Kidney (tissue), 14 donors: ENCODE data around the gene UBAC2. TPM values are rescaled to one million over a fixed set of nuclear protein-coding genes. Genes with fewer than 3 reads are reported as not detected.

Experiments used
- DNase-seq, 5 donors: peaks; one replicate each; pipeline ENCODE4 v3.0.0-alpha.2; 2013 to 2020
- FAIRE-seq: peaks from 2 replicates; lab custom pipeline; 2012; peaks lifted over from hg19 to GRCh38; lab: Jason Lieb, UNC
- H3K27ac ChIP-seq, 2 donors: one replicate each; pipeline ENCODE4 v1.7.0; 2013; ENCODE audit warnings: low read depth in 2 of 2, low read length in 2 of 2, inconsistent platforms in 1 of 2
- H3K27me3 ChIP-seq: one replicate; pipeline ENCODE4 v1.7.1; 2013; ENCODE audit warnings: low read length, inconsistent platforms; ENCODE audit not compliant: control insufficient read depth, insufficient read depth
- H3K36me3 ChIP-seq, 3 donors: one replicate each; pipeline versions ENCODE4 v1.7.0 to v1.7.1; 2013; ENCODE audit warnings: low read length in 3 of 3, control low read depth in 1 of 3, inconsistent platforms in 1 of 3; ENCODE audit not compliant: insufficient read depth in 3 of 3, control insufficient read depth in 2 of 3
- H3K4me1 ChIP-seq, 3 donors: one replicate each; pipeline versions ENCODE4 v1.7.0 to v1.7.1; 2013; ENCODE audit warnings: low read length in 3 of 3, inconsistent platforms in 1 of 3, low read depth in 1 of 3; ENCODE audit not compliant: control insufficient read depth in 2 of 3, insufficient read depth in 2 of 3
- H3K4me3 ChIP-seq, 3 donors: one replicate each; pipeline versions ENCODE4 v1.7.0 to v1.8.1; 2013; ENCODE audit warnings: low read length in 3 of 3, control low read depth in 1 of 3, inconsistent platforms in 1 of 3
- H3K9ac ChIP-seq, 3 donors: one replicate each; pipeline versions ENCODE4 v1.7.0 to v1.7.1; 2013; ENCODE audit warnings: low read length in 3 of 3, control low read depth in 1 of 3, inconsistent platforms in 1 of 3
- H3K9me3 ChIP-seq, 3 donors: one replicate each; pipeline versions ENCODE4 v1.7.0 to v1.7.1; 2013; ENCODE audit warnings: low read length in 3 of 3, control low read depth in 1 of 3, inconsistent platforms in 1 of 3; ENCODE audit not compliant: control insufficient read depth in 2 of 3, insufficient read depth in 1 of 3
- intact Hi-C: fragments of 100-400 bp; cut with DNase I; formaldehyde crosslinking; loops from one replicate; pipeline ENCODE4 v1.11.1; 2022
- polyA plus RNA-seq: library from polyadenylated mRNA; stranded (reverse); fragments of 350-450 nt; fragmentation: Illumina TruSeq; extraction: RNeasy Lipid Tissue Mini Kit (QIAGEN cat#74804); gene quantifications from one replicate; pipeline ENCODE4 v1.2.3, GENCODE V29; 2014; ENCODE audit warnings: low read depth, low replicate concordance; ENCODE audit not compliant: insufficient read depth
- total RNA-seq: library from RNA; stranded (reverse); fragmentation: NEBNext Ultra II Directional; extraction: Animal tissue kit (Norgen Biotek cat#: 25700); gene quantifications from one replicate; pipeline ENCODE4 v1.2.1, GENCODE V29; 2021
- TF ChIP-seq, protein P1 (sequence below): IDR thresholded peaks from 3 replicates; pipeline ENCODE4 v1.5.1; 2012; ENCODE audit warnings: mild to moderate bottlenecking, moderate library complexity, borderline replicate concordance; ENCODE audit not compliant: insufficient read depth; ENCODE audit errors: extremely low read depth
- donor health status: control.
- donor health status: control.
- donor health status: control.
- donor health status: control.
- donor health status: control.
- donor health status: DM: yes; HTN: yes; CAD: no.
- donor health status: Normal renal cell carcinoma (clear cell type).

Gene UBAC2
- total and polyA plus RNA-seq, 2 donors from 2014 or later = 61.8 to 77.5 TPM

DNA sequence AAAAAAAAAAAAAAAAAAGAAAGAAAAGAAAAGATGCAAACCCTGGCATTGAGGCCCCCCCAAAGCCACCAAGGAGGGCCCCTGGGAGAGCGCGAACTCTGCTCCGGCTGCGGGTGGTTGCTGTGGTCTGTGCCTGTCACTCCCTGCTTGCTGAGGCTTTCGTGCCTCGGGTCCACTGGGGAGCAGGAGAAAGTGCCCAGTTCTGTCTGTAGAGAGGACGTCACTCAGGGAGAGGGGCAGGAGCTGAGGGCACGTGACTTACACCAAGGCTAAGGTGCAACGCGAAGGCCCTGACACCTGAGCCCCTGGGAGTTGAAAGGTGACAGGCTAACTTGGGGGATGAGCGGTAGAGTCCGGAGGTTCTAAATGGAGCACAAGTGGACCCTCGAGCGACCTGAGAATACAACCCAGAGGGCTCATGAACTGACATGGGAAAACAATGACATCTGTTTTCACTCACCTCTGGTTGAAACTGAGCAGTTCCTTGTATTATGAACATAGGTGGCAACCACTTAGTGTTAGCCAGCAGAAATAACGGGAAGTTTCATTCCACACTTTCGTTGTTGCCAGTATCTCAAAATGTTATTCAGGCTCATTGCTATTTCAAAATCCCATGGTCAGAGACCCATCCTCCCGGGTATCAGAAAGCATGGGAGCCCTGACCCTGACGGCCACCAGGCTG lies 231.4 kb downstream of the UBAC2 start:
- Histone ChIP-seq H3K9me3 (no peaks in the 10 kb centered on the region), H3K36me3 (no peaks in the 10 kb centered on the region), H3K4me1 (peaks cover 0 to 6% (median 0%) of the 10 kb centered on the region in 3 donors), H3K4me3 (peak overlapping the region in 1 of 3 donors; percentile 11), H3K9ac (no peak overlapping the region), H3K27ac (peak overlapping the region in 1 of 2 donors; percentile 25), H3K27me3 (no peaks in the 10 kb centered on the region)
- intact Hi-C loops = loop anchor here (10.0 kb wide), 1 partner anchor 257 kb away; no protein-coding TSS in a partner anchor
- FAIRE-seq = no peak
- peak in 1 of 5 donors; percentile 29 for DNase-seq
- TF ChIP-seq, protein P1, sequence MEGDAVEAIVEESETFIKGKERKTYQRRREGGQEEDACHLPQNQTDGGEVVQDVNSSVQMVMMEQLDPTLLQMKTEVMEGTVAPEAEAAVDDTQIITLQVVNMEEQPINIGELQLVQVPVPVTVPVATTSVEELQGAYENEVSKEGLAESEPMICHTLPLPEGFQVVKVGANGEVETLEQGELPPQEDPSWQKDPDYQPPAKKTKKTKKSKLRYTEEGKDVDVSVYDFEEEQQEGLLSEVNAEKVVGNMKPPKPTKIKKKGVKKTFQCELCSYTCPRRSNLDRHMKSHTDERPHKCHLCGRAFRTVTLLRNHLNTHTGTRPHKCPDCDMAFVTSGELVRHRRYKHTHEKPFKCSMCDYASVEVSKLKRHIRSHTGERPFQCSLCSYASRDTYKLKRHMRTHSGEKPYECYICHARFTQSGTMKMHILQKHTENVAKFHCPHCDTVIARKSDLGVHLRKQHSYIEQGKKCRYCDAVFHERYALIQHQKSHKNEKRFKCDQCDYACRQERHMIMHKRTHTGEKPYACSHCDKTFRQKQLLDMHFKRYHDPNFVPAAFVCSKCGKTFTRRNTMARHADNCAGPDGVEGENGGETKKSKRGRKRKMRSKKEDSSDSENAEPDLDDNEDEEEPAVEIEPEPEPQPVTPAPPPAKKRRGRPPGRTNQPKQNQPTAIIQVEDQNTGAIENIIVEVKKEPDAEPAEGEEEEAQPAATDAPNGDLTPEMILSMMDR = no peak

DNA sequence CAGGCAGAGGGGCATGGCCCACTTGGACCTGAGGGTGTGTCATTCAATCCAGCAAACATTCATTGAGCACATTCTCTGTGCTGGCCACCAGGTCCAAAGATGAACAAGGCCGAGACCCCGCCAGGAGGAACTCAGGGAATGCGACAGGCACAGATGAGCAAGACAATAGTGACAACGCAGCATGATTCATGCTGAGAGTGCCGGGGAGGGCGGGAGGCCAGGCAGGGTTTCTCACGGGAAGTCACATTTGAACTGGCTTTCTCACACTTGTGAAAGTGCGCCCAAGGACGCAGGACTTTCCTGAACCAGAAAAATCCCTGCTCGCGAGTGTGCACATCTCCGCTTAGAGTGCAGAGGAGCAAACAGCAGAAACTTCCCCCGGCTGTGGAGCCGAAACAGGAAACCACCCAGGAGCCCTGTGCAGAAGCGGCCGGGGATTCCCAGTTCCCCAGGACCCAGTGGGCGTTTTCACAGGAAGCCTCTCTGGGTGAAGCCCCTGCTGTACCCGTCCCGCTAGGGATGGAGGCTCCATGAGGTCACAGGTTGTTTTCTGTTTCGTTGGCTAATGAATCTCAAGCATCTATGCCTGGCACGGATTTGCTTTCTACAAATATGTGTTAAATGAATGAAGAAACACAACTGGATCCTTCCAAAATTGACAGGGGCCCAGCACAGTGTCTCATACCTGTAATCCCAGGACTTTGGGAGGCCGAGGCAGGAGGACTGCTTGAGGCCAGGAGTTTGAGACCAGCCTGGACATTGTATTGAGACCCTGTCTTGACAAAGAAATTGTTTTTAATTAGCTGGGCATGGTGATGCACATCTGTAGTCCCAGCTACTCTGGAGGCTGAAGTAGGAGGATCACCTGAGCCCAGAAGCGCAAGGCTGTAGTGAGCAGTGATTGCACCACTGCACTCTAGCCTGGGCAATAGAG lies 232.2 kb downstream of the UBAC2 start:
- H3K9ac ChIP-seq = no peak overlapping the region

DNA sequence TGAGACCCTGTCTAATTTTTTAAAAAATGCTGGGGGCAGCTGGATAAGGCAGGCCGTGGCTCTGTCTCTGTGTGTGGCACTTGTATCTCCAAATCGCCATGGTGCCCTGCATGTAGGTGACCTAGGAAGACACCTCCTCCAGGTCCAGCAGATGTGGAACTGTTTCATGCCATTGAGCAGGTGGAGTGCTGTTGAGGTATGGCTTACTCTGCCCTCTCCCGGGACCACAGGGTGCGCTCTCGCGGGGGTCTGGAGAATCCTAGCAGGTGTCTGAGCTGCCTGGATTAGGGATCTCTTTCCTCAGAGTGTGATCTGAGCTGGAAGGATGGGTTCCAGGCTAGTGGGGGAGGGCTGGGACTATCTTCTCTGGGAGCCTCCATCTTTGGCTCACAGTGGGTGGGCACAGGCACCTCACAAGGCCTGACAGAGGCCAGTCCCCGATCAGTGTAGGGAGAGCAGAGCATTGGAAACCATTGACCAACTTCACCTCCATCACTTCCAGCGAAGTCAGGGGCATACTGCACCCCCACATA lies 233.0 kb downstream of the UBAC2 start:
- FAIRE-seq (no peak), DNase-seq (no peak)
- TF ChIP-seq, protein P1 = no peak
- H3K9me3 ChIP-seq = no peaks in the 10 kb centered on the region
- H3K27me3 ChIP-seq = no peaks in the 10 kb centered on the region
- no peak overlapping the region for H3K27ac ChIP-seq
- H3K4me1 ChIP-seq = peaks cover 0 to 8% (median 0%) of the 10 kb centered on the region in 3 donors
- no peaks in the 10 kb centered on the region for H3K36me3 ChIP-seq
- no peak overlapping the region for H3K9ac ChIP-seq
- intact Hi-C loops = loop anchor here (10.0 kb wide), 1 partner anchor 259 kb away; no protein-coding TSS in a partner anchor
- no peak overlapping the region for H3K4me3 ChIP-seq

More for the DNA sequence above, 232.2 kb downstream of the UBAC2 start:
- peak in 4 of 5 donors; percentile 43 to 86 (median 57) for DNase-seq
- TF ChIP-seq, protein P1 = no peak
- peak overlapping the region in 2 of 3 donors; percentile 11 to 19 for H3K4me3 ChIP-seq
- H3K4me1 ChIP-seq = peaks cover 0 to 8% (median 0%) of the 10 kb centered on the region in 3 donors
- intact Hi-C loops = loop anchor here (10.0 kb wide), 1 partner anchor 258 kb away; no protein-coding TSS in a partner anchor
- peak overlapping the region in 1 of 2 donors; percentile 25 for H3K27ac ChIP-seq
- no peaks in the 10 kb centered on the region for H3K27me3 ChIP-seq
- no peak for FAIRE-seq
- no peaks in the 10 kb centered on the region for H3K9me3 ChIP-seq
- H3K36me3 ChIP-seq = no peaks in the 10 kb centered on the region
